Stimulated activated CD4-positive, alpha-beta T cell treated with anti-CD3 and anti-CD28 coated beads, Interleukin-2, amount 100 ng/mL, for 4 hours (primary cell): ENCODE measurements around the gene SIDT2.
"Not testable (repeated sequence)": the region's sequence is repeated elsewhere in the genome, so short reads cannot be mapped to it uniquely, and the experiment has no call there.

Source experiments
- DNase-seq: peaks from one replicate; pipeline ENCODE4 v3.0.0-alpha.2; 2020; ENCODE audit warnings: low read depth

The SIDT2 gene

GRCh38 chr11:117172724-117173421 lies 5.7 kb upstream of the SIDT2 start:
- DNase-seq: no peak

- DNase-seq: no peak
These were observed 3.4 kb upstream of the SIDT2 start for GRCh38 chr11:117175104-117175503.

GRCh38 chr11:117175781-117176180 lies 2.8 kb upstream of the SIDT2 start:
- no peak for DNase-seq

- no peak for DNase-seq
These were observed 2.4 kb upstream of the SIDT2 start for GRCh38 chr11:117176186-117176585.

GRCh38 chr11:117177534-117178209 lies 871 bp upstream of the SIDT2 start:
- DNase-seq: no peak

GRCh38 chr11:117179048-117179999 lies 781 bp downstream of the SIDT2 start:
- no peak for DNase-seq

GRCh38 chr11:117180020-117180419 lies 1.5 kb downstream of the SIDT2 start:
- no peak for DNase-seq

- peak; percentile 26 for DNase-seq
These were observed 2.4 kb downstream of the SIDT2 start for GRCh38 chr11:117180661-117181585.

- no peak for DNase-seq
These were observed 3.3 kb downstream of the SIDT2 start for GRCh38 chr11:117181586-117182550.

GRCh38 chr11:117182551-117182935 lies 4.0 kb downstream of the SIDT2 start:
- DNase-seq: no peak

GRCh38 chr11:117183178-117183577 lies 4.6 kb downstream of the SIDT2 start:
- DNase-seq: not testable (repeated sequence)

- no peak for DNase-seq
These were observed 5.3 kb downstream of the SIDT2 start for GRCh38 chr11:117183724-117184349.

- no peak for DNase-seq
These were observed 7.3 kb downstream of the SIDT2 start for GRCh38 chr11:117185736-117186430.

GRCh38 chr11:117186431-117186761 lies 7.9 kb downstream of the SIDT2 start:
- DNase-seq: no peak

- DNase-seq: no peak
These were observed 8.5 kb downstream of the SIDT2 start for GRCh38 chr11:117187007-117187406.

GRCh38 chr11:117187428-117187798 lies 8.9 kb downstream of the SIDT2 start:
- DNase-seq: no peak

GRCh38 chr11:117187799-117188481 lies 9.4 kb downstream of the SIDT2 start:
- DNase-seq: no peak

GRCh38 chr11:117188620-117189081 lies 10.1 kb downstream of the SIDT2 start:
- no peak for DNase-seq
